PFSK-1 (cell line): ENCODE measurements around the gene COA8.

Experiments used
- FOXP2 ChIP-seq: optimal IDR thresholded peaks from 2 replicates; pipeline ENCODE3; 2011; ENCODE audit warnings: borderline replicate concordance, control low read depth, inconsistent platforms; ENCODE audit not compliant: insufficient read depth; ENCODE audit errors: extremely low read length, extremely low read depth
- POLR2AphosphoS5 ChIP-seq: IDR thresholded peaks from 2 replicates; pipeline ENCODE4 v1.6.1; 2012; ENCODE audit warnings: low read depth, mild to moderate bottlenecking, control low read depth, low read length, moderate library complexity
- REST ChIP-seq, 2 experiments: IDR thresholded peaks; 2 replicates each; pipeline versions ENCODE4 v1.6.1 to v1.8.0; 2011 to 2012; ENCODE audit warnings: low read depth in 2 of 2, low read length in 2 of 2, control low read depth in 1 of 2, inconsistent platforms in 1 of 2, mild to moderate bottlenecking in 1 of 2, moderate library complexity in 1 of 2; ENCODE audit not compliant: insufficient read depth in 1 of 2
- SIN3A ChIP-seq: IDR thresholded peaks from 2 replicates; pipeline ENCODE4 v1.6.1; 2012; ENCODE audit warnings: mild to moderate bottlenecking, low read length, moderate library complexity, borderline replicate concordance; ENCODE audit not compliant: insufficient read depth
- TAF1 ChIP-seq: IDR thresholded peaks from 2 replicates; pipeline ENCODE4 v1.6.1; 2012; ENCODE audit warnings: low read length, control low read depth, borderline replicate concordance; ENCODE audit not compliant: insufficient read depth

The COA8 gene

GRCh38 chr14:103625356-103626095 lies 62.8 kb downstream of the COA8 start:
- TF ChIP-seq POLR2AphosphoS5 (no peak), TAF1 (no peak), REST (IDR thresholded peaks at IDR 0.05; ENCODE audit: insufficient read depth in 1 of 2, low read depth in 2 of 2, low read length in 2 of 2) (no peak), FOXP2 (no peak), SIN3A (no peak)

- TF ChIP-seq POLR2AphosphoS5 (no peak), SIN3A (no peak), FOXP2 (no peak), TAF1 (no peak), REST (IDR thresholded peaks at IDR 0.05; ENCODE audit: insufficient read depth in 1 of 2, low read depth in 2 of 2, low read length in 2 of 2) (no peak)
These were observed 63.5 kb downstream of the COA8 start for GRCh38 chr14:103626146-103626850.

GRCh38 chr14:103627073-103628025 lies 64.6 kb downstream of the COA8 start:
- TF ChIP-seq SIN3A (no peak), POLR2AphosphoS5 (no peak), FOXP2 (no peak), REST (IDR thresholded peaks at IDR 0.05; ENCODE audit: insufficient read depth in 1 of 2, low read depth in 2 of 2, low read length in 2 of 2) (no peak), TAF1 (no peak)

- TF ChIP-seq REST (IDR thresholded peaks at IDR 0.05; ENCODE audit: insufficient read depth in 1 of 2, low read depth in 2 of 2, low read length in 2 of 2) (no peak), POLR2AphosphoS5 (no peak), TAF1 (no peak), SIN3A (no peak), FOXP2 (no peak)
These were observed 65.5 kb downstream of the COA8 start for GRCh38 chr14:103628221-103628683.
